Measurements from ENCODE around the gene EPS8L3. TPM values are rescaled to one million over a fixed set of nuclear protein-coding genes. Genes with fewer than 3 reads are reported as not detected.
"Not testable (repeated sequence)": the region's sequence is repeated elsewhere in the genome, so short reads cannot be mapped to it uniquely, and the experiment has no call there.

EPS8L3 gene
- total RNA-seq, 2 donors from 2014 or later, result 327 to 349 TPM

DNA sequence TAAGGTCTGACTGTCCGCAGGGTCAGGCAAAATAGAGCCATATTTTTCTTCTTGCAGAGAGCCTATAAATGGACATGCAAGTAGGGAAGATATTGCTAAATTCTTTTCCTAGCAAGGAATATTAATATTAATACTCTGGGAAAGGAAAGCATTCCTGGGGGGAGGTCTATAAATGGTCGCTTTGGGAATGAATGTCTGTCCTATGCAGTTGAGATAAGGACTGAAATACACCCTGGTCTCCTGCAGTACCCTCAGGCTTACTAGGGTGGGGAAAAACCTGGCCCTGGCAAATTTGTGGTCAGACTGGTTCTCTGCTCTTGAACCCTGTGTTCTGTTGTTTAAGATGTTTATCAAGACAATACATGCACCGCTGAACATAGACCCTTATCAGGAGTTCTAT is 60.8 kb downstream of the EPS8L3 start:
- ATAC-seq; DNase-seq; intact Hi-C loops (cut with DNase I, micrococcal nuclease): not testable (repeated sequence)

Other genes starting within 250 kb of the EPS8L3 start
- gene GPR61, start 224.1 kb downstream of the EPS8L3 start, total RNA-seq, result under 1 TPM in 1 of 2 donors, not detected in 1; 0.36 TPM
- 1 to 10 TPM; 7.0 to 7.7 TPM for gene GNAI3, start 215.3 kb downstream of the EPS8L3 start, total RNA-seq
- under 1 TPM in 1 of 2 donors, not detected in 1; 0.73 TPM for gene GNAT2, start 144.3 kb downstream of the EPS8L3 start, total RNA-seq
- gene AMPD2, start 144.1 kb downstream of the EPS8L3 start, total RNA-seq, result 10 to 100 TPM; 31.9 to 38.9 TPM
- 10 to 100 TPM; 74.8 to 83.5 TPM for gene GSTM4, start 107.8 kb downstream of the EPS8L3 start, total RNA-seq
- 10 to 100 TPM; 22.5 to 37.8 TPM for gene GSTM2, start 95.9 kb downstream of the EPS8L3 start, total RNA-seq
- not detected for gene GSTM1, start 76.1 kb downstream of the EPS8L3 start, total RNA-seq
- 1 to 10 TPM in 1 of 2 donors, under 1 TPM in 1; 0.73 to 5.1 TPM for gene GSTM5, start 51.7 kb downstream of the EPS8L3 start, total RNA-seq
- 1 to 10 TPM; 4.1 to 8.7 TPM for gene GSTM3, start 22.9 kb downstream of the EPS8L3 start, total RNA-seq
- gene CSF1, start 146.9 kb upstream of the EPS8L3 start, total RNA-seq, result 10 to 100 TPM in 1 of 2 donors, 1 to 10 TPM in 1; 9.5 to 20.2 TPM
- 10 to 100 TPM; 90.7 to 95.1 TPM for gene AHCYL1, start 220.8 kb upstream of the EPS8L3 start, total RNA-seq

All from left colon (tissue), 2 donors.